Brain microvascular endothelial cell (primary cell): ENCODE measurements around the gene LDLR.
"Not testable (repeated sequence)": the region's sequence is repeated elsewhere in the genome, so short reads cannot be mapped to it uniquely, and the experiment has no call there.

Source experiments
- DNase-seq: peaks from one replicate; pipeline ENCODE4 v3.0.0-alpha.2; 2020
- H3K27ac ChIP-seq: fragments of 250-450 bp; sonication (Bioruptor Pico); 2 replicates; pipeline ENCODE4 v1.5.1; 2020; ENCODE audit warnings: mild to moderate bottlenecking, moderate library complexity
- H3K27me3 ChIP-seq: fragments of 250-450 bp; sonication (Bioruptor Pico); replicated peaks from 2 replicates; pipeline ENCODE4 v1.5.1; 2020; ENCODE audit warnings: mild to moderate bottlenecking
- H3K36me3 ChIP-seq: fragments of 250-450 bp; sonication (Bioruptor Pico); replicated peaks from 2 replicates; pipeline ENCODE4 v1.5.1; 2020; ENCODE audit warnings: mild to moderate bottlenecking
- H3K4me3 ChIP-seq: 2 replicates; pipeline ENCODE4 v1.5.1; 2011; ENCODE audit warnings: low read depth, mild to moderate bottlenecking, control low read depth, low read length, moderate library complexity
- CTCF ChIP-seq: IDR thresholded peaks from 2 replicates; pipeline ENCODE4 v1.5.1; 2011; ENCODE audit warnings: low read depth, mild to moderate bottlenecking, moderate library complexity, low read length, control low read depth, inconsistent platforms; ENCODE audit errors: missing control alignments
- in situ Hi-C: cut with HindIII; loops from 2 replicates; pipeline ENCODE4 v1.10.0; 2017; ENCODE audit warnings: low sequenced_read_pairs, low pct_ligation_motif_present

The LDLR gene

GRCh38 chr19:11177592-11177991 is 88.3 kb downstream of the LDLR start:
- Histone ChIP-seq H3K27me3 (no peaks in the 10 kb centered on the region), H3K4me3 (no peak overlapping the region), H3K36me3 (peaks cover 32% of the 10 kb centered on the region), H3K27ac (no peak overlapping the region)
- no peak for DNase-seq
- TF ChIP-seq CTCF, result no peak
- in situ Hi-C loops, result no loop called here

- H3K27me3 ChIP-seq, H3K27ac ChIP-seq, H3K4me3 ChIP-seq, DNase-seq, in situ Hi-C loops: not testable (repeated sequence)
- peaks cover 26% of the 10 kb centered on the region for H3K36me3 ChIP-seq
Measured at GRCh38 chr19:11179145-11179465, 89.8 kb downstream of the LDLR start.

GRCh38 chr19:11179716-11180297 is 90.5 kb downstream of the LDLR start:
- DNase-seq, result no peak
- peaks cover 27% of the 10 kb centered on the region for H3K36me3 ChIP-seq
- in situ Hi-C loops, result no loop called here
- no peaks in the 10 kb centered on the region for H3K27me3 ChIP-seq
- H3K27ac ChIP-seq, result no peak overlapping the region
- no peak overlapping the region for H3K4me3 ChIP-seq
- no peak for TF ChIP-seq CTCF

- in situ Hi-C loops, result no loop called here
Measured at GRCh38 chr19:11180346-11180745, 91.1 kb downstream of the LDLR start.

GRCh38 chr19:11180975-11181374 is 91.7 kb downstream of the LDLR start:
- H3K27me3 ChIP-seq, in situ Hi-C loops, H3K4me3 ChIP-seq, H3K27ac ChIP-seq, DNase-seq: not testable (repeated sequence)
- H3K36me3 ChIP-seq, result peaks cover 30% of the 10 kb centered on the region

More at GRCh38 chr19:11180346-11180745, 91.1 kb downstream of the LDLR start:
- DNase-seq, result no peak
- H3K27ac ChIP-seq, result no peak overlapping the region
- no peak for TF ChIP-seq CTCF
- no peak overlapping the region for H3K4me3 ChIP-seq
- H3K36me3 ChIP-seq, result peaks cover 31% of the 10 kb centered on the region
- H3K27me3 ChIP-seq, result no peaks in the 10 kb centered on the region

GRCh38 chr19:11181488-11181887 is 92.2 kb downstream of the LDLR start:
- TF ChIP-seq CTCF, result no peak
- Histone ChIP-seq H3K27ac (no peak overlapping the region), H3K27me3 (no peaks in the 10 kb centered on the region), H3K4me3 (no peak overlapping the region), H3K36me3 (peaks cover 28% of the 10 kb centered on the region)
- in situ Hi-C loops, result no loop called here
- DNase-seq, result no peak
